K562 (cell line): ENCODE measurements around the gene SLC7A1. TPM values are rescaled to one million over a fixed set of nuclear protein-coding genes. Genes with fewer than 3 reads are reported as not detected.

Experiments
- ATAC-seq: fragments of 200-7000 bp; cut with Tn5 transposase; 3 replicates; pipeline ENCODE4 v1.9.1; 2020; ENCODE audit warnings: moderate library complexity
- BruUV-seq: library from RNA; stranded (reverse); fragments of 400-500 nt; replicated peaks from 2 replicates; lab custom pipeline; 2021; lab: Mats Ljungman, UMichigan
- CTCF ChIA-PET: fragments of 300-600 bp; formaldehyde crosslinking; extraction: SDS; loops from one replicate; lab custom pipeline; 2021; ENCODE audit warnings: low intra/inter-chr PET ratio; lab: Yijun Ruan, JAX
- POLR2A ChIA-PET: fragments of 300-600, 350-650 bp; sonication (Branson Sonifier 250); formaldehyde crosslinking; extraction: SDS; loops from one replicate; lab custom pipeline; 2021; ENCODE audit warnings: antibody characterized with exemption, inconsistent platforms; lab: Yijun Ruan, JAX
- DNase-seq, 4 experiments: peaks; one replicate each; pipeline versions ENCODE4 v3.0.0 to v3.0.0-alpha.2; 2011 to 2018; ENCODE audit warnings: low spot score in 3 of 4, mixed read lengths in 3 of 4; ENCODE audit errors: extremely low read depth in 1 of 4
- FAIRE-seq: peaks from 2 replicates; lab custom pipeline; 2011; peaks lifted over from hg19 to GRCh38; lab: Jason Lieb, UNC
- H2AFZ ChIP-seq: 2 replicates; pipeline ENCODE4 v1.6.0; 2011; ENCODE audit warnings: low read depth, low read length, control low read depth, inconsistent platforms
- H3K27ac ChIP-seq: fragments of 200-600 bp; 3 replicates; pipeline ENCODE4 v1.8.0; 2011; ENCODE audit warnings: low read depth, mild to moderate bottlenecking, control low read depth, inconsistent platforms, low read length, moderate library complexity, mixed read lengths; ENCODE audit errors: extremely low read depth
- H3K27me3 ChIP-seq, 2 experiments: fragments of 300-600 bp in 1 of 2; 2 replicates in 1 of 2; 3 replicates in 1 of 2; pipeline versions ENCODE4 v1.6.0 to v1.8.0; 2011; ENCODE audit warnings: inconsistent platforms in 2 of 2, low read length in 2 of 2, mild to moderate bottlenecking in 1 of 2, mixed read lengths in 1 of 2, moderate library complexity in 1 of 2; ENCODE audit not compliant: control insufficient read depth in 2 of 2, insufficient read depth in 2 of 2
- H3K36me3 ChIP-seq: fragments of 300-600 bp; 3 replicates; pipeline ENCODE4 v1.8.0; 2011; ENCODE audit warnings: mild to moderate bottlenecking, low read length, inconsistent platforms; ENCODE audit not compliant: control insufficient read depth, insufficient read depth
- H3K4me1 ChIP-seq, 2 experiments: fragments of 200-600 bp in 1 of 2; replicated peaks in 1 of 2; 2 replicates in 1 of 2; 3 replicates in 1 of 2; pipeline versions ENCODE4 v1.5.1 to v1.8.0; 2011; ENCODE audit warnings: inconsistent platforms in 2 of 2, low read length in 2 of 2, mild to moderate bottlenecking in 1 of 2, mixed read lengths in 1 of 2, moderate library complexity in 1 of 2; ENCODE audit not compliant: control insufficient read depth in 2 of 2, insufficient read depth in 2 of 2
- H3K4me2 ChIP-seq: 2 replicates; pipeline ENCODE4 v1.6.1; 2011; ENCODE audit warnings: low read length, control low read depth, inconsistent platforms, mixed read lengths; ENCODE audit not compliant: insufficient read depth
- H3K4me3 ChIP-seq: fragments of 200-600 bp; sonication (generic), shearing (Covaris generic); 2 replicates; pipeline ENCODE4 v1.5.1; 2016; ENCODE audit warnings: control low read depth, inconsistent platforms
- H3K79me2 ChIP-seq: fragments of 200-600 bp; 3 replicates; pipeline ENCODE4 v1.8.0; 2011; ENCODE audit warnings: low read length, inconsistent platforms; ENCODE audit not compliant: control insufficient read depth, insufficient read depth
- H3K9ac ChIP-seq, 2 experiments: 2 replicates each; pipeline versions ENCODE4 v1.6.0 to v1.6.1; 2011; ENCODE audit warnings: low read depth in 2 of 2, low read length in 2 of 2, control low read depth in 1 of 2, inconsistent platforms in 1 of 2, mild to moderate bottlenecking in 1 of 2, mixed read lengths in 1 of 2; ENCODE audit not compliant: insufficient read depth in 1 of 2
- H3K9me1 ChIP-seq: one replicate; pipeline ENCODE4 v1.6.0; 2011; ENCODE audit warnings: inconsistent platforms, mild to moderate bottlenecking, low read length, moderate library complexity; ENCODE audit not compliant: control insufficient read depth, insufficient read depth
- H3K9me3 ChIP-seq: replicated peaks from 2 replicates; pipeline ENCODE4 v1.5.1; 2011; ENCODE audit warnings: low read depth, low read length, inconsistent platforms; ENCODE audit not compliant: control insufficient read depth, insufficient read depth
- H4K20me1 ChIP-seq: replicated peaks from 2 replicates; pipeline ENCODE4 v1.6.1; 2011; ENCODE audit warnings: low read length, inconsistent platforms, mixed read lengths; ENCODE audit not compliant: control insufficient read depth, insufficient read depth
- PKNOX1 ChIP-seq: fragments of 450-650 bp; IDR thresholded peaks from 2 replicates; pipeline ENCODE4 v1.6.1; 2016
- WGBS: fragments of 100-300 bp; shearing (Covaris generic); methylation state at CpG from one replicate; pipeline ENCODE4 v1.1.6; 2016; ENCODE audit warnings: low coverage, mixed read lengths; ENCODE audit not compliant: insufficient coverage; ENCODE audit errors: missing lambda C conversion rate; 5-methylcytosine and 5-hydroxymethylcytosine counted together
- in situ Hi-C: fragments of 300-500 bp; cut with MboI; formaldehyde crosslinking; loops from 4 replicates; pipeline ENCODE4 v1.15.0; 2018; ENCODE audit warnings: inconsistent platforms, mixed read lengths
- intact Hi-C: fragments of 100-400 bp; cut with micrococcal nuclease; formaldehyde crosslinking; loops from 2 replicates; pipeline ENCODE4 v1.14.2; 2022
- polyA plus RNA-seq, 8 experiments: library from polyadenylated mRNA; depleted of rRNA in 4 of 8; stranded (reverse) in 5 of 8; unstranded in 3 of 8; fragments of >200 nt; fragmentation: Nextera tagmentation in 2 of 8; fragmentation: Illumina TruSeq in 1 of 8; extraction: Ambion mirVana in 2 of 8; extraction: Trizol in 1 of 8; gene quantifications; 2 replicates each; pipeline versions ENCODE4 v1.2.1 to v1.2.3, GENCODE V29; 2011 to 2014; ENCODE audit warnings: inconsistent platforms in 1 of 8, missing spikeins in 1 of 8
- total RNA-seq, 7 experiments: library from RNA; depleted of rRNA in 6 of 7; stranded (reverse); fragments of >200 nt in 6 of 7; fragmentation: Illumina TruSeq in 2 of 7; extraction: Trizol in 2 of 7; gene quantifications; 2 replicates each; pipeline versions ENCODE4 v1.2.1 to v1.2.3, GENCODE V29; 2011 to 2021; ENCODE audit warnings: low replicate concordance in 1 of 7
- TF ChIP-seq, protein P1 (sequence below): fragments of 250-450 bp; sonication (Bioruptor Pico); IDR thresholded peaks from 2 replicates; pipeline ENCODE4 v1.8.0; 2021; ENCODE audit warnings: mild to moderate bottlenecking, moderate library complexity

The SLC7A1 gene
- total and polyA plus RNA-seq, 9 of the 15 experiments (the other 6 are each of a cell fraction or from before 2014, with no cell fraction given) = 3.3 to 69.7 (median 10.8) TPM

GRCh38 chr13:29598321-29598720, 2.8 kb upstream of the SLC7A1 start:
- ATAC-seq = no peak
- no peak overlapping the region for H3K27ac ChIP-seq
- H3K4me2 ChIP-seq = no peak overlapping the region
- no peaks in the 10 kb centered on the region for H3K9me3 ChIP-seq
- intact Hi-C loops (no loop called here), in situ Hi-C loops (no loop called here)
- CTCF ChIA-PET = no interaction called here
- BruUV-seq = no TSS peak
- no peak for DNase-seq
- H4K20me1 ChIP-seq = no peaks in the 10 kb centered on the region
- peaks cover 0 to 11% of the 10 kb centered on the region in 2 experiments; a peak in 1 of 5 replicates for H3K4me1 ChIP-seq
- H3K36me3 ChIP-seq = no peaks in the 10 kb centered on the region
- TF ChIP-seq PKNOX1 = peak; percentile 50
- TF ChIP-seq, protein P1, sequence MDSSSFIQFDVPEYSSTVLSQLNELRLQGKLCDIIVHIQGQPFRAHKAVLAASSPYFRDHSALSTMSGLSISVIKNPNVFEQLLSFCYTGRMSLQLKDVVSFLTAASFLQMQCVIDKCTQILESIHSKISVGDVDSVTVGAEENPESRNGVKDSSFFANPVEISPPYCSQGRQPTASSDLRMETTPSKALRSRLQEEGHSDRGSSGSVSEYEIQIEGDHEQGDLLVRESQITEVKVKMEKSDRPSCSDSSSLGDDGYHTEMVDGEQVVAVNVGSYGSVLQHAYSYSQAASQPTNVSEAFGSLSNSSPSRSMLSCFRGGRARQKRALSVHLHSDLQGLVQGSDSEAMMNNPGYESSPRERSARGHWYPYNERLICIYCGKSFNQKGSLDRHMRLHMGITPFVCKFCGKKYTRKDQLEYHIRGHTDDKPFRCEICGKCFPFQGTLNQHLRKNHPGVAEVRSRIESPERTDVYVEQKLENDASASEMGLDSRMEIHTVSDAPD (CRISPR knock-in tag) = no peak
- TF ChIP-seq, all 486 proteins: peak for 1
- POLR2A ChIA-PET = interaction anchor here (0.7 kb wide), 1 partner anchor 9 kb away, joined by 3 read pairs; no protein-coding TSS in a partner anchor
- H3K27me3 ChIP-seq = peaks cover 2 to 4% of the 10 kb centered on the region in 2 experiments; a peak in 2 of 5 replicates
- H2AFZ ChIP-seq = no peak overlapping the region
- FAIRE-seq = no peak
- no peak overlapping the region for H3K4me3 ChIP-seq
- H3K9ac ChIP-seq = no peak overlapping the region
- H3K79me2 ChIP-seq = peaks cover 20% of the 10 kb centered on the region
- 19% methylated on average over 2 of the region's 2 CpGs for WGBS
- no peaks in the 10 kb centered on the region for H3K9me1 ChIP-seq
